Sigmoid colon (tissue), 4 donors: Measurements from ENCODE around the gene MFRP.

ENCODE experiments used
- CTCF ChIP-seq, 4 experiments: fragments of 450-650 bp in 3 of 4; fragments of 200-600 bp in 1 of 4; IDR thresholded peaks; one replicate each; pipeline ENCODE4 v1.5.1; 2016 to 2019; ENCODE audit warnings: antibody characterized with exemption in 4 of 4, mild to moderate bottlenecking in 3 of 4, moderate library complexity in 2 of 4
- POLR2AphosphoS5 ChIP-seq, 4 donors: sonication (generic); formaldehyde crosslinking; IDR thresholded peaks; one replicate each; pipeline ENCODE4 v1.6.1; 2017; ENCODE audit warnings: antibody characterized with exemption in 4 of 4

GRCh38 chr11:119335091-119335654 is 11.3 kb downstream of the MFRP start:
- TF ChIP-seq CTCF (IDR thresholded peaks at IDR 0.05) (no peak), POLR2AphosphoS5 (IDR thresholded peaks at IDR 0.05) (no peak)
